Thymus (tissue), 11 donors: ENCODE data around the gene SHISA2. TPM values are rescaled to one million over a fixed set of nuclear protein-coding genes. Genes with fewer than 3 reads are reported as not detected.

Experiments
- DNase-seq, 9 donors: peaks; one replicate each; pipeline ENCODE4 v3.0.0-alpha.2; 2013; ENCODE audit warnings: low spot score in 9 of 9, low read depth in 6 of 9, missing footprints in 1 of 9
- H3K27ac ChIP-seq, 2 donors: one replicate each; pipeline ENCODE4 v1.5.1; 2013; ENCODE audit warnings: control low read depth in 1 of 2, low read depth in 1 of 2, low read length in 1 of 2, mild to moderate bottlenecking in 1 of 2, moderate library complexity in 1 of 2
- H3K27me3 ChIP-seq, 2 donors: one replicate each; pipeline ENCODE4 v1.5.1; 2013; ENCODE audit warnings: low read length in 1 of 2; ENCODE audit not compliant: control insufficient read depth in 2 of 2, insufficient read depth in 1 of 2
- H3K36me3 ChIP-seq, 2 donors: one replicate each; pipeline ENCODE4 v1.5.1; 2013; ENCODE audit warnings: low read length in 1 of 2, mild to moderate bottlenecking in 1 of 2, moderate library complexity in 1 of 2; ENCODE audit not compliant: control insufficient read depth in 2 of 2, insufficient read depth in 2 of 2
- H3K4me1 ChIP-seq, 2 donors: one replicate each; pipeline ENCODE4 v1.5.1; 2013; ENCODE audit warnings: low read length in 2 of 2; ENCODE audit not compliant: control insufficient read depth in 2 of 2, insufficient read depth in 2 of 2
- H3K4me3 ChIP-seq, 2 donors: one replicate each; pipeline ENCODE4 v1.5.1; 2013; ENCODE audit warnings: low read length in 2 of 2, control low read depth in 1 of 2, mild to moderate bottlenecking in 1 of 2
- H3K9me3 ChIP-seq, 2 donors: one replicate each; pipeline ENCODE4 v1.5.1; 2013; ENCODE audit warnings: low read length in 1 of 2, mild to moderate bottlenecking in 1 of 2; ENCODE audit not compliant: control insufficient read depth in 2 of 2, insufficient read depth in 1 of 2
- WGBS: extraction: QIAGEN DNeasy Blood & Tissue Kit; methylation state at CpG from one replicate; pipeline ENCODE4 v1.1.7; 2013; 5-methylcytosine and 5-hydroxymethylcytosine counted together
- polyA plus RNA-seq: library from polyadenylated mRNA; stranded (reverse); fragments of 200-250 nt; gene quantifications from one replicate; pipeline ENCODE4 v1.2.3, GENCODE V29; 2013
- total RNA-seq: library from RNA; stranded (reverse); fragments of 120-200 nt; gene quantifications from one replicate; pipeline ENCODE4 v1.2.4, GENCODE V29; 2013
- donor health status: healthy.

The SHISA2 gene
- total and polyA plus RNA-seq, 2 donors: 7.1 to 9.0 TPM

DNA sequence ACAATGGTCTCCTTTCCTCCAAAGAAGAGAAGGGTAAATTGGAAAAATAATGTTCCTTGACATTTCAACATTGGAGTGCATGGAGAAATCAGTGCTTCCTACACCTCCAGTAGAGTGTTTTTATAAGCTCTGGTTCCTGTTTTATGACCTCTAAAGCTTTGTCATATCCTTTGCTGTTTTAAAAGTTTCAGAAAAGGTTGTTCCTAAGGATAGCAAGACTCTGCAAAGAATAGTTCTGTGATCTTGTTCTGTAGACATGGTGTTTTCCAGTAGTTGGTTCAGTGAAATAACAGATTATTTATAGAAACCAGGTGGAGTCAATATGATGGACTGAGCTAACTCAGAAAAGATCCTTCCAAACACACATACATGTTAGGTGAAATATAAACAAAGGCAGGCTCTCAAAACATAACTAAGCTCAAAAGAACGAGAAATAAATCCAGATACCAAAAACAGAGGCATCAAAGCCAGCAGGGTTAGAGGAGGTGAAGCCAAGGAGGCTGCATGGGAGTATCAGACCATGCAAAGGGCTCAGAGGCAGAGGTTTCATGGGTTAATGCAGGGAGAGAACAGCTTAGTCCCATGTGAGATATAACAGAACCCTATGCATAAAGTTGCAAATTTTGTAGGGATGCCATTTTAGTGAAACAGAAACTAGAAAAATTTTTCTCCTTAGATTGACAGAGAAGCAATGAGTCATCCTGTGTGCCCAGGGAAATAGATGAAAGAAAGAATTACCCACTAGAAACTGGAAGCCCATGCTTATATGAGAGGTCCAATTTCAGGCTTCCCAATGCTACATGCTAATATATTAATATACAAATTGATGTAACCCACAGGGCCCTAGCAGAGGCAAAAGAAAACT lies 44.3 kb downstream of the SHISA2 start:
- DNase-seq: no peak
- H3K27ac ChIP-seq: no peak overlapping the region
- peaks cover 0 to 6% of the 10 kb centered on the region in 2 donors for H3K4me1 ChIP-seq
- no peak overlapping the region for H3K4me3 ChIP-seq
- no peaks in the 10 kb centered on the region for H3K9me3 ChIP-seq
- no peaks in the 10 kb centered on the region for H3K36me3 ChIP-seq
- H3K27me3 ChIP-seq: no peaks in the 10 kb centered on the region
- 45% methylated on average over 1 of the region's 1 CpG for WGBS

Other genes with a start within 250 kb of the SHISA2 start
- gene RNF6, start 170.3 kb upstream of the SHISA2 start, total RNA-seq: 40.7 TPM
- gene RNF6, start 170.3 kb upstream of the SHISA2 start, polyA plus RNA-seq: 29.9 TPM
- gene CDK8, start 202.1 kb upstream of the SHISA2 start, total RNA-seq: 12.0 TPM
- gene CDK8, start 202.1 kb upstream of the SHISA2 start, polyA plus RNA-seq: 23.8 TPM